ENCODE results near the gene TMEM260. TPM values are rescaled to one million over a fixed set of nuclear protein-coding genes. Genes with fewer than 3 reads are reported as not detected.

TMEM260 gene
- total RNA-seq, 1 experiment from 2014 or later, result 20.0 TPM

DNA sequence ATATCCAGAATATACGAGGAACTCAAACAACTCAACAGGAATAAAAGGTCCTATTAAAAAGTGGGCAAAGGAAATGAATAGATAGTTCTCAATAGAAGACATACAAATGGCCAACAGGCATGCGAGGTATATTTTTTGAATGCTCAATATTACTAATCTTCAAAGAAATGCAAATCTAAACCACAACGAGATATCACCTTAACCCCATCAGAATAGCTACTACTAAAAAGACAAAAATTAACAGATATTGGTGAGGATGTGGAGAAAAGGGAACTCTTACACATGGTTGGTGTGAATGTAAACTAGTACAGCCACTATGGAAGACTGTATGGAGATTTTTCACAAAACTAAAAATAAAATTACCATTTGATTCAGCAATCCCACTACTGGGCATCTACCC is 99.2 kb downstream of the TMEM260 start:
- no peaks in the 10 kb centered on the region; a peak in 1 of 4 replicates for H3K4me1 Mint-ChIP-seq
- no peak overlapping the region for H2BK15ac ChIP-seq (ENCODE audit: low read depth, low read length)

More for the DNA sequence above, 99.2 kb downstream of the TMEM260 start:
- H3K79me2 ChIP-seq (ENCODE audit: insufficient read depth, low read length), result no peaks in the 10 kb centered on the region
- no peak overlapping the region for H2BK12ac ChIP-seq (ENCODE audit: insufficient read length, low read depth, low read length)
- H4K20me1 ChIP-seq (ENCODE audit: control insufficient read depth, insufficient read depth, insufficient read length), result no peaks in the 10 kb centered on the region
- no peak overlapping the region for H2BK120ac ChIP-seq (ENCODE audit: low read depth, low read length, poor library complexity, severe bottlenecking)
- no peak overlapping the region for H3K4ac ChIP-seq (ENCODE audit: low read depth, low read length)
- TF ChIP-seq, protein P1, sequence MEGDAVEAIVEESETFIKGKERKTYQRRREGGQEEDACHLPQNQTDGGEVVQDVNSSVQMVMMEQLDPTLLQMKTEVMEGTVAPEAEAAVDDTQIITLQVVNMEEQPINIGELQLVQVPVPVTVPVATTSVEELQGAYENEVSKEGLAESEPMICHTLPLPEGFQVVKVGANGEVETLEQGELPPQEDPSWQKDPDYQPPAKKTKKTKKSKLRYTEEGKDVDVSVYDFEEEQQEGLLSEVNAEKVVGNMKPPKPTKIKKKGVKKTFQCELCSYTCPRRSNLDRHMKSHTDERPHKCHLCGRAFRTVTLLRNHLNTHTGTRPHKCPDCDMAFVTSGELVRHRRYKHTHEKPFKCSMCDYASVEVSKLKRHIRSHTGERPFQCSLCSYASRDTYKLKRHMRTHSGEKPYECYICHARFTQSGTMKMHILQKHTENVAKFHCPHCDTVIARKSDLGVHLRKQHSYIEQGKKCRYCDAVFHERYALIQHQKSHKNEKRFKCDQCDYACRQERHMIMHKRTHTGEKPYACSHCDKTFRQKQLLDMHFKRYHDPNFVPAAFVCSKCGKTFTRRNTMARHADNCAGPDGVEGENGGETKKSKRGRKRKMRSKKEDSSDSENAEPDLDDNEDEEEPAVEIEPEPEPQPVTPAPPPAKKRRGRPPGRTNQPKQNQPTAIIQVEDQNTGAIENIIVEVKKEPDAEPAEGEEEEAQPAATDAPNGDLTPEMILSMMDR (conservative IDR thresholded peaks at IDR 0.05), result no peak
- 0 out of 2 replicates have a peak, but pooled peaks cover 2% of the 10 kb centered on the region for H3K27me3 ChIP-seq (ENCODE audit: insufficient read depth, low read length)
- no peak overlapping the region for H4K91ac ChIP-seq (ENCODE audit: insufficient read length, low read depth, low read length)
- H3K27me3 Mint-ChIP-seq (ENCODE audit: low read depth), result peaks cover 1% of the 10 kb centered on the region; the same call in 1 of the 2 replicates
- H3K9me3 Mint-ChIP-seq, result no peaks in the 10 kb centered on the region
- no peak overlapping the region for H3K56ac ChIP-seq (ENCODE audit: insufficient read length, low read depth, low read length)
- H3K27ac ChIP-seq (ENCODE audit: insufficient read length, low read depth, low read length), result no peak overlapping the region
- no peak overlapping the region for H3K23ac ChIP-seq (ENCODE audit: insufficient read length, low read depth, low read length)
- no peaks in the 10 kb centered on the region for H3K9me3 ChIP-seq (ENCODE audit: control insufficient read depth, low read depth, low read length)
- H3K4me1 ChIP-seq (ENCODE audit: insufficient read depth, low read length), result no peaks in the 10 kb centered on the region
- H2BK20ac ChIP-seq (ENCODE audit: low read depth, low read length, poor library complexity, severe bottlenecking), result no peak overlapping the region
- H4K8ac ChIP-seq (replicated peaks; ENCODE audit: insufficient read length, low read depth, low read length), result no peak overlapping the region
- no CpG with 5 or more reads among the region's 3 CpGs for WGBS (ENCODE audit: extremely low coverage, insufficient read length, low lambda C conversion rate)
- H2AFZ ChIP-seq (ENCODE audit: low read length), result no peak overlapping the region
- no peak overlapping the region for H2AK5ac ChIP-seq (ENCODE audit: insufficient read length, low read length)
- H3K79me1 ChIP-seq (ENCODE audit: insufficient read depth, low read depth, low read length, poor library complexity, severe bottlenecking), result no peaks in the 10 kb centered on the region
- no peak overlapping the region for H3K14ac ChIP-seq (ENCODE audit: insufficient read depth, low read length)
- H4K5ac ChIP-seq (ENCODE audit: insufficient read length, low read depth, low read length), result no peak overlapping the region
- no peak overlapping the region for H3K4me3 Mint-ChIP-seq
- no peak overlapping the region for H3K4me2 ChIP-seq (ENCODE audit: insufficient read depth, insufficient read length, low read length)
- H3K18ac ChIP-seq (ENCODE audit: insufficient read length, low read depth, low read length), result no peak overlapping the region
- no peak overlapping the region for H2BK5ac ChIP-seq (ENCODE audit: insufficient read length, low read length)
- no peak overlapping the region for H3K27ac Mint-ChIP-seq
- peaks cover 0 to under 1% (median 0%) of the 10 kb centered on the region in 3 experiments; a peak in 2 of 7 replicates for H3K36me3 Mint-ChIP-seq (ENCODE audit: insufficient read depth in 1 of 3, low read depth in 3 of 3)
- H3T11ph ChIP-seq (ENCODE audit: low read length), result no peak overlapping the region
- DNase-seq, result no peak
- H3K23me2 ChIP-seq (ENCODE audit: insufficient read length, low read depth, low read length, poor library complexity, severe bottlenecking), result no peaks in the 10 kb centered on the region
- no peak overlapping the region for H3K9ac ChIP-seq (ENCODE audit: extremely low read depth, insufficient read length, low read length)

Measured in H9 (cell line).